H9 (cell line): ENCODE data around the gene PHKA1. TPM values are rescaled to one million over a fixed set of nuclear protein-coding genes. Genes with fewer than 3 reads are reported as not detected.
"Not testable (repeated sequence)": the region's sequence is repeated elsewhere in the genome, so short reads cannot be mapped to it uniquely, and the experiment has no call there.

Experiments
- DNase-seq: peaks from one replicate; pipeline ENCODE4 v3.0.0-alpha.2; 2017
- H2AFZ ChIP-seq: one replicate; pipeline ENCODE4 v1.6.1; 2013; ENCODE audit warnings: mild to moderate bottlenecking, low read length, control low read depth, moderate library complexity
- H2AK5ac ChIP-seq: 2 replicates; pipeline ENCODE4 v1.6.1; 2013; ENCODE audit warnings: low read length, control low read depth, mixed read lengths; ENCODE audit not compliant: insufficient read length
- H2BK120ac ChIP-seq: one replicate; pipeline ENCODE4 v1.6.1; 2013; ENCODE audit warnings: low read depth, mild to moderate bottlenecking, low read length, control low read depth, inconsistent platforms; ENCODE audit not compliant: poor library complexity, severe bottlenecking
- H2BK12ac ChIP-seq: 2 replicates; pipeline ENCODE4 v1.6.1; 2013; ENCODE audit warnings: low read length, control low read depth, mixed read lengths, low read depth; ENCODE audit not compliant: insufficient read length
- H2BK15ac ChIP-seq: 2 replicates; pipeline ENCODE4 v1.6.1; 2013; ENCODE audit warnings: low read depth, low read length, control low read depth
- H2BK20ac ChIP-seq: one replicate; pipeline ENCODE4 v1.6.1; 2013; ENCODE audit warnings: low read depth, mild to moderate bottlenecking, low read length, control low read depth, inconsistent platforms; ENCODE audit not compliant: poor library complexity, severe bottlenecking
- H2BK5ac ChIP-seq: 2 replicates; pipeline ENCODE4 v1.6.1; 2013; ENCODE audit warnings: low read length, control low read depth, mixed read lengths; ENCODE audit not compliant: insufficient read length
- H3K14ac ChIP-seq: 2 replicates; pipeline ENCODE4 v1.6.1; 2013; ENCODE audit warnings: low read length, control low read depth; ENCODE audit not compliant: insufficient read depth
- H3K18ac ChIP-seq: 2 replicates; pipeline ENCODE4 v1.6.1; 2013; ENCODE audit warnings: low read depth, mild to moderate bottlenecking, mixed read lengths, low read length, control low read depth; ENCODE audit not compliant: insufficient read length
- H3K23ac ChIP-seq: 2 replicates; pipeline ENCODE4 v1.6.1; 2013; ENCODE audit warnings: low read length, control low read depth, mixed read lengths, low read depth; ENCODE audit not compliant: insufficient read length
- H3K23me2 ChIP-seq: 2 replicates; pipeline ENCODE4 v1.6.1; 2013; ENCODE audit warnings: low read depth, mild to moderate bottlenecking, mixed read lengths, low read length, control low read depth; ENCODE audit not compliant: insufficient read length, poor library complexity, severe bottlenecking
- H3K27ac ChIP-seq: 2 replicates; pipeline ENCODE4 v1.5.1; 2013; ENCODE audit warnings: low read length, control low read depth, mixed read lengths, low read depth; ENCODE audit not compliant: insufficient read length
- H3K27me3 ChIP-seq: 2 replicates; pipeline ENCODE4 v1.6.1; 2013; ENCODE audit warnings: low read length, control low read depth, inconsistent platforms; ENCODE audit not compliant: insufficient read depth
- H3K4ac ChIP-seq: 2 replicates; pipeline ENCODE4 v1.6.1; 2013; ENCODE audit warnings: low read depth, mild to moderate bottlenecking, control low read depth, inconsistent platforms, low read length, moderate library complexity
- H3K4me1 ChIP-seq: 2 replicates; pipeline ENCODE4 v1.6.1; 2013; ENCODE audit warnings: low read length, control low read depth, inconsistent platforms; ENCODE audit not compliant: insufficient read depth
- H3K4me2 ChIP-seq: 2 replicates; pipeline ENCODE4 v1.6.1; 2013; ENCODE audit warnings: low read length, control low read depth, mixed read lengths; ENCODE audit not compliant: insufficient read length, insufficient read depth
- H3K56ac ChIP-seq: 2 replicates; pipeline ENCODE4 v1.6.1; 2013; ENCODE audit warnings: low read depth, mild to moderate bottlenecking, mixed read lengths, low read length, control low read depth; ENCODE audit not compliant: insufficient read length
- H3K79me1 ChIP-seq: 2 replicates; pipeline ENCODE4 v1.6.1; 2013; ENCODE audit warnings: low read depth, mild to moderate bottlenecking, moderate library complexity, low read length, control low read depth, inconsistent platforms; ENCODE audit not compliant: insufficient read depth, poor library complexity, severe bottlenecking
- H3K79me2 ChIP-seq: 2 replicates; pipeline ENCODE4 v1.6.1; 2013; ENCODE audit warnings: low read length, control low read depth, inconsistent platforms; ENCODE audit not compliant: insufficient read depth
- H3K9ac ChIP-seq: 2 replicates; pipeline ENCODE4 v1.6.1; 2013; ENCODE audit warnings: low read length, control low read depth, mixed read lengths; ENCODE audit not compliant: insufficient read length; ENCODE audit errors: extremely low read depth
- H3K9me3 ChIP-seq: one replicate; pipeline ENCODE4 v1.6.1; 2013; ENCODE audit warnings: low read depth, low read length, inconsistent platforms; ENCODE audit not compliant: control insufficient read depth
- H3T11ph ChIP-seq: one replicate; pipeline ENCODE4 v1.6.1; 2013; ENCODE audit warnings: mild to moderate bottlenecking, low read length, control low read depth, inconsistent platforms
- H4K20me1 ChIP-seq: one replicate; pipeline ENCODE4 v1.6.1; 2013; ENCODE audit not compliant: control insufficient read depth, insufficient read length, insufficient read depth
- H4K5ac ChIP-seq: 2 replicates; pipeline ENCODE4 v1.6.1; 2013; ENCODE audit warnings: low read depth, mild to moderate bottlenecking, mixed read lengths, low read length, control low read depth; ENCODE audit not compliant: insufficient read length
- H4K8ac ChIP-seq: replicated peaks from 2 replicates; pipeline ENCODE4 v1.6.1; 2013; ENCODE audit warnings: low read length, control low read depth, mixed read lengths, low read depth; ENCODE audit not compliant: insufficient read length
- H4K91ac ChIP-seq: 2 replicates; pipeline ENCODE4 v1.6.1; 2013; ENCODE audit warnings: low read depth, mild to moderate bottlenecking, moderate library complexity, mixed read lengths, low read length, control low read depth; ENCODE audit not compliant: insufficient read length
- H3K27ac Mint-ChIP-seq, 3 experiments: 2 replicates in 2 of 3; 3 replicates in 1 of 3; pipeline ENCODE4 v1.8.0; 2020 to 2021; ENCODE audit warnings: mixed read lengths in 3 of 3, mild to moderate bottlenecking in 1 of 3, moderate library complexity in 1 of 3
- H3K27me3 Mint-ChIP-seq: 2 replicates; pipeline ENCODE4 v1.8.0; 2021; ENCODE audit warnings: low read depth, mild to moderate bottlenecking, moderate library complexity, mixed read lengths
- H3K36me3 Mint-ChIP-seq, 3 experiments: 2 replicates in 2 of 3; 3 replicates in 1 of 3; pipeline ENCODE4 v1.8.0; 2020 to 2021; ENCODE audit warnings: low read depth in 3 of 3, mixed read lengths in 3 of 3; ENCODE audit not compliant: insufficient read depth in 1 of 3
- H3K4me1 Mint-ChIP-seq, 2 experiments: 2 replicates each; pipeline ENCODE4 v1.8.0; 2020; ENCODE audit warnings: mixed read lengths in 2 of 2
- H3K4me3 Mint-ChIP-seq, 2 experiments: 2 replicates in 1 of 2; 3 replicates in 1 of 2; pipeline ENCODE4 v1.8.0; 2020 to 2021; ENCODE audit warnings: mild to moderate bottlenecking in 2 of 2, mixed read lengths in 2 of 2, moderate library complexity in 1 of 2
- H3K9me3 Mint-ChIP-seq, 2 experiments: 2 replicates in 1 of 2; 3 replicates in 1 of 2; pipeline ENCODE4 v1.8.0; 2020; ENCODE audit warnings: mild to moderate bottlenecking in 2 of 2, mixed read lengths in 2 of 2, moderate library complexity in 1 of 2
- WGBS: extraction: QIAGEN DNeasy Blood & Tissue Kit; methylation state at CpG from one replicate; pipeline ENCODE4 v1.1.7; 2013; ENCODE audit warnings: missing lambda C conversion rate, low lambda C conversion rate, mixed read lengths; ENCODE audit not compliant: insufficient read length; ENCODE audit errors: extremely low coverage; 5-methylcytosine and 5-hydroxymethylcytosine counted together
- total RNA-seq: library from RNA; stranded (reverse); gene quantifications from 2 replicates; pipeline ENCODE4 v1.2.1, GENCODE V29; 2021
- TF ChIP-seq, protein P1 (sequence below): fragments of 200-600 bp; sonication (generic); conservative IDR thresholded peaks from 3 replicates; pipeline ENCODE4 v1.8.0; 2021; ENCODE audit warnings: antibody characterized with exemption, mild to moderate bottlenecking

PHKA1 gene
- total RNA-seq, 1 experiment from 2014 or later = 6.6 TPM

DNA sequence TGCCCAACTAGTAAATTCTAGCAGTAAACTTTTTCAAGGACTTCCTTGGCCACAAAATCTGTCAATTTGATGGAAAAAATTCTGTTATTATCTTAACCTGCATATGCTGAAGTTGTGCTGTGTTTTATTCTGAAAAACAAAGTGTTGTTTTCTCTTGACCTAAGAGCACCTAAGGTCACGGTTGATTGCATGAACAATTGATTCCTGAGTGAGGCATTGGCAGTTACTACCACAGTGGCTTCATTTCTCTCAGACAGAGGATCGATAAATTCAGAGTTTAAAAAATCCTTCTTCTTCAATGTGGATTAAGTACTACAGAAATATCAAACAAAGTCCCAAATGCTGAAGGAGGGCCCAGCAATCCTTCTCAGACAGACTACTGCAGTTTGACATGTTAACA, 147.7 kb downstream of the PHKA1 start:
- TF ChIP-seq, protein P1, sequence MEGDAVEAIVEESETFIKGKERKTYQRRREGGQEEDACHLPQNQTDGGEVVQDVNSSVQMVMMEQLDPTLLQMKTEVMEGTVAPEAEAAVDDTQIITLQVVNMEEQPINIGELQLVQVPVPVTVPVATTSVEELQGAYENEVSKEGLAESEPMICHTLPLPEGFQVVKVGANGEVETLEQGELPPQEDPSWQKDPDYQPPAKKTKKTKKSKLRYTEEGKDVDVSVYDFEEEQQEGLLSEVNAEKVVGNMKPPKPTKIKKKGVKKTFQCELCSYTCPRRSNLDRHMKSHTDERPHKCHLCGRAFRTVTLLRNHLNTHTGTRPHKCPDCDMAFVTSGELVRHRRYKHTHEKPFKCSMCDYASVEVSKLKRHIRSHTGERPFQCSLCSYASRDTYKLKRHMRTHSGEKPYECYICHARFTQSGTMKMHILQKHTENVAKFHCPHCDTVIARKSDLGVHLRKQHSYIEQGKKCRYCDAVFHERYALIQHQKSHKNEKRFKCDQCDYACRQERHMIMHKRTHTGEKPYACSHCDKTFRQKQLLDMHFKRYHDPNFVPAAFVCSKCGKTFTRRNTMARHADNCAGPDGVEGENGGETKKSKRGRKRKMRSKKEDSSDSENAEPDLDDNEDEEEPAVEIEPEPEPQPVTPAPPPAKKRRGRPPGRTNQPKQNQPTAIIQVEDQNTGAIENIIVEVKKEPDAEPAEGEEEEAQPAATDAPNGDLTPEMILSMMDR = no peak

DNA sequence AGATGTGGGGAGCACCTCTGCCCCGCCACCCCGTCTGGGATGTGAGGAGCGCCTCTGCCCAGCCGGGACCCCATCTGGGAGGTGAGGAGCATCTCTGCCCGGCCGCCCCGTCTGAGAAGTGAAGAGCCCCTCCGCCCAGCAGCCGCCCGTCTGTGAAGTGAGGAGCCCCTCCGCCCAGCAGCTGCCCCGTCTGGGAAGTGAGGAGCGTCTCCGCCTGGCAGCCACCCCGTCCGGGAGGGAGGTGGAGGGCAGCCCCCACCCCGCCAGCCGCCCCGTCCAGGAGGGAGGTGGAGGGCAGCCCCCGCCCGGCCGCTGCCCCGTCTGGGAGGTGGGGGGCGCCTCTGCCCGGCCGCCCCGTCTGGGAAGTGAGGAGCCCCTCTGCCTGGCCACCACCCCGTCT, 154.5 kb downstream of the PHKA1 start:
- DNase-seq, H2BK12ac ChIP-seq, H3K4me1 ChIP-seq, H3K9me3 ChIP-seq, H3K79me2 ChIP-seq, H3K27ac Mint-ChIP-seq, H3K4ac ChIP-seq, H2BK5ac ChIP-seq, H2BK15ac ChIP-seq, H3K4me3 Mint-ChIP-seq, H2BK20ac ChIP-seq, H2AFZ ChIP-seq, H3K27me3 ChIP-seq, H3T11ph ChIP-seq, H3K79me1 ChIP-seq, H3K4me2 ChIP-seq, H3K14ac ChIP-seq, H3K9ac ChIP-seq, H3K23ac ChIP-seq, H4K91ac ChIP-seq, H3K18ac ChIP-seq, H2AK5ac ChIP-seq, H4K8ac ChIP-seq, H2BK120ac ChIP-seq, H3K27ac ChIP-seq, H4K5ac ChIP-seq, H3K23me2 ChIP-seq, H3K27me3 Mint-ChIP-seq, H3K56ac ChIP-seq, H4K20me1 ChIP-seq: not testable (repeated sequence)
- Mint-ChIP-seq H3K9me3 (peaks cover 58 to 79% of the 10 kb centered on the region in 2 experiments), H3K4me1 (peaks cover 8 to 10% of the 10 kb centered on the region in 2 experiments), H3K36me3 (peaks cover 36 to 52% (median 43%) of the 10 kb centered on the region in 3 experiments)
- no CpG with 5 or more reads among the region's 28 CpGs for WGBS

More for the DNA sequence above, 147.7 kb downstream of the PHKA1 start:
- Mint-ChIP-seq H3K4me3 (no peak overlapping the region), H3K9me3 (peaks cover 59 to 63% of the 10 kb centered on the region in 2 experiments), H3K27ac (no peak overlapping the region), H3K27me3 (no peaks in the 10 kb centered on the region), H3K4me1 (no peaks in the 10 kb centered on the region), H3K36me3 (peaks cover 32 to 63% (median 55%) of the 10 kb centered on the region in 3 experiments)
- peaks cover 27% of the 10 kb centered on the region for H3K9me3 ChIP-seq
- H3K27ac ChIP-seq = no peak overlapping the region
- no peak overlapping the region for H3K14ac ChIP-seq
- H3T11ph ChIP-seq = no peak overlapping the region
- WGBS = no CpG with 5 or more reads among the region's 2 CpGs
- H2BK15ac ChIP-seq = no peak overlapping the region
- no peak overlapping the region for H3K4me2 ChIP-seq
- H4K5ac ChIP-seq = no peak overlapping the region
- no peaks in the 10 kb centered on the region for H3K79me1 ChIP-seq
- H3K79me2 ChIP-seq = no peaks in the 10 kb centered on the region
- H3K18ac ChIP-seq = no peak overlapping the region
- H3K27me3 ChIP-seq = no peaks in the 10 kb centered on the region
- no peak overlapping the region for H2BK5ac ChIP-seq
- no peak overlapping the region for H3K23ac ChIP-seq
- no peak for DNase-seq
- H3K23me2 ChIP-seq = no peaks in the 10 kb centered on the region
- no peak overlapping the region for H2BK20ac ChIP-seq
- no peak overlapping the region for H4K8ac ChIP-seq
- H2BK12ac ChIP-seq = no peak overlapping the region
- H3K9ac ChIP-seq = no peak overlapping the region
- no peaks in the 10 kb centered on the region for H3K4me1 ChIP-seq
- no peak overlapping the region for H3K4ac ChIP-seq
- no peak overlapping the region for H4K91ac ChIP-seq
- no peak overlapping the region for H2AK5ac ChIP-seq
- no peaks in the 10 kb centered on the region for H4K20me1 ChIP-seq
- H2BK120ac ChIP-seq = no peak overlapping the region
- H2AFZ ChIP-seq = no peak overlapping the region
- H3K56ac ChIP-seq = no peak overlapping the region
